Measurements from ENCODE around the gene GNG13. TPM values are rescaled to one million over a fixed set of nuclear protein-coding genes. Genes with fewer than 3 reads are reported as not detected.

The GNG13 gene
- total and polyA plus RNA-seq, 9 of the 15 experiments (the other 6 are each of a cell fraction or from before 2014, with no cell fraction given) = not detected

- TF ChIP-seq RBBP5 (IDR thresholded peaks at IDR 0.05; ENCODE audit: borderline replicate concordance, insufficient read depth, low read length, poor library complexity, severe bottlenecking) = peak; percentile 88
- no peak for TF ChIP-seq ZFP36 (IDR thresholded peaks at IDR 0.05; ENCODE audit: low read depth, low read length, partially characterized antibody)
- no peak for TF ChIP-seq RNF219 (CRISPR knock-in tag; IDR thresholded peaks at IDR 0.05)
- TF ChIP-seq GATAD2B (IDR thresholded peaks at IDR 0.05; ENCODE audit: borderline replicate concordance) = peak; percentile 62; the same call in 1 of the 2 replicates
- TF ChIP-seq NR4A1 (CRISPR knock-in tag; IDR thresholded peaks at IDR 0.05) = no peak
- TF ChIP-seq NR4A1 (tag; IDR thresholded peaks at IDR 0.05) = peak; percentile 64; the same call in 1 of the 2 replicates
- peak in 1 of 2 experiments; percentile 36; a peak in 2 of 4 replicates for TF ChIP-seq HDAC1 (IDR thresholded peaks at IDR 0.05)
- TF ChIP-seq SAFB (IDR thresholded peaks at IDR 0.05; ENCODE audit: borderline replicate concordance, low read depth, low read length) = no peak
- peak; percentile 49 to 71; a peak in 2 of 4 replicates for TF ChIP-seq SIN3A (IDR thresholded peaks at IDR 0.05; ENCODE audit: borderline replicate concordance in 2 of 2, control insufficient read depth in 1 of 2, low read depth in 2 of 2, low read length in 2 of 2)
- TF ChIP-seq ZNF146 (CRISPR knock-in tag; IDR thresholded peaks at IDR 0.05; ENCODE audit: unreplicated experiment) = no peak
- TF ChIP-seq YY1 (IDR thresholded peaks at IDR 0.05; ENCODE audit: borderline replicate concordance in 1 of 3, control insufficient read depth in 1 of 3, extremely low read depth in 1 of 3, insufficient read depth in 3 of 3, insufficient read length in 1 of 3, insufficient replicate concordance in 2 of 3, low read depth in 1 of 3, low read length in 2 of 3) = peak; percentile 100
- TF ChIP-seq COPS2 (conservative IDR thresholded peaks at IDR 0.05) = no peak
- no peak for TF ChIP-seq ZNF174 (CRISPR knock-in tag; IDR thresholded peaks at IDR 0.05)
- no peak for TF ChIP-seq ZNF280B (CRISPR knock-in tag; IDR thresholded peaks at IDR 0.05)
- TF ChIP-seq ZNF41 (CRISPR knock-in tag; conservative IDR thresholded peaks at IDR 0.05) = no peak
- TF ChIP-seq SMARCA5 (IDR thresholded peaks at IDR 0.05) = no peak
- no peak for TF ChIP-seq NFATC3 (IDR thresholded peaks at IDR 0.05)
- TF ChIP-seq SP2 (IDR thresholded peaks at IDR 0.05; ENCODE audit: extremely low read depth, low read depth, low read length, poor library complexity, severe bottlenecking) = no peak
- peak; percentile 84; the same call in 1 of the 2 replicates for TF ChIP-seq CREB3L1 (IDR thresholded peaks at IDR 0.05; ENCODE audit: borderline replicate concordance, low read depth)
- no peak for TF ChIP-seq MCM5 (IDR thresholded peaks at IDR 0.05; ENCODE audit: low read depth)
- no peak for TF ChIP-seq MLX (CRISPR knock-in tag; conservative IDR thresholded peaks at IDR 0.05)
Measured at GRCh38 chr16:807347-808084, 7.0 kb upstream of the GNG13 start (continued).

All from K562 (cell line).